Measurements from ENCODE around the gene HAGH. TPM values are rescaled to one million over a fixed set of nuclear protein-coding genes. Genes with fewer than 3 reads are reported as not detected.

HAGH gene
- total RNA-seq, 6 donors from 2014 or later: 84.5 to 251 (median 122) TPM

DNA sequence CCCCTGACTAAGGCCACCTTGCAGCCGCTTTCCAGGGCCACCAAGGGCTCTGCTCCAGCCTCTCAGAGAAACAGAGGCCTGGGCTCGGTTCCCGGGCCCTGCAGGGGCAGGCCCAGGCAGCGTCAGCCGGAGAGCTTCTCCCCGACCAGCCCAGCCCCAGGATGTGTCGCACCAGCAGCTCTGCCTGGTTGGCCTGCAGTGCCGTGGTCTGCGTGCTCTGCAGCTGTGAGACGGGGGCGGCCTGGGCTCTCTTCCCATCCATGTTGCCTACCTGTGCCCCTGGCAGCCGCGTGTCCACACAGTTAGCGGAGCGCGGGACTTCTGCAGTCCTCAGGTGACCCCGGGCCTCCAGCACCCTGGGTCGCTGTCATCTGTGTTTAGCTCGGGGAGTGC, 37.9 kb downstream of the HAGH start:
- no peaks in the 10 kb centered on the region for H3K9me3 ChIP-seq
- no peak overlapping the region for H3K4me3 ChIP-seq
- H3K4me1 ChIP-seq: peaks cover 8 to 29% (median 10%) of the 10 kb centered on the region in 4 donors
- DNase-seq: peak; percentile 20 to 73
- 68 to 79% methylated on average over 6 to 19 of the region's 19 CpGs for WGBS, 2 donors
- no peaks in the 10 kb centered on the region for H3K27me3 ChIP-seq
- no peak for ATAC-seq (ENCODE audit: low FRiP score in 2 of 2)
- TF ChIP-seq POLR2AphosphoS5 (IDR thresholded peaks at IDR 0.05): no peak
- TF ChIP-seq EP300 (IDR thresholded peaks at IDR 0.05): no peak
- no peak for TF ChIP-seq POLR2A (IDR thresholded peaks at IDR 0.05)
- TF ChIP-seq CTCF (IDR thresholded peaks at IDR 0.05): no peak
- H3K27ac ChIP-seq: no peak overlapping the region
- peaks cover 3 to 71% (median 43%) of the 10 kb centered on the region in 4 donors for H3K36me3 ChIP-seq

DNA sequence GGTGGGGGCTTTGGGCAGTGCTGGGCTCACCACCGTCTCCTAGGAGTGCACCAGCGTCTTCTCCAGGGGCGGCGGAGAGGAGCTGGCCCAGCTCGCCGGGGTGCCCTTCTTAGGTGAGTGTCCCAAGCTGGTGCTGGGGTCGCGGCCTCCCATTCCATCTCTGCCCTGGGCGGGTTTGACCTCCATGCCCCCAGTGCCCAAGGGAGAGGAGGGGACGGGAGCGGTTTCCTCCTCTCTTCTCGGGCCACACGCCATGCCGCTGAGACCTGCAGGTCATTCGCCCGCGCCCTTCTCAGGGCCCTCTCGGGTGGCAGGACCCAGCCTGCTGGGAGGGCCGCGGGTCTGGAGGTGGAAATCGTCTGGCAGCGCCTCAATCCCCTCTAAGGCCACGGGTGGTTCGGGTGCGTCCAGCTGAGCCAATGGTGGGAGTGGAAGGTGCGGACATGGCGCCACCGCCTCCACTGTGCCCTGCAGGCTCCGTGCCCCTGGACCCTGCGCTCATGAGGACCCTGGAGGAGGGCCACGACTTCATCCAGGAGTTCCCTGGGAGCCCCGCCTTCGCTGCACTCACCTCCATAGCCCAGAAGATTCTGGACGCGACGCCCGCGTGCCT, 38.4 kb downstream of the HAGH start:
- no peak for ATAC-seq (ENCODE audit: low FRiP score in 2 of 2)
- H3K27me3 ChIP-seq: no peaks in the 10 kb centered on the region
- H3K4me1 ChIP-seq: peaks cover 11 to 29% (median 11%) of the 10 kb centered on the region in 4 donors
- H3K27ac ChIP-seq: no peak overlapping the region
- DNase-seq: peak in 1 of 2 donors; percentile 79
- WGBS, 2 donors: 90 to 93% methylated on average over 30 to 34 of the region's 38 CpGs
- no peaks in the 10 kb centered on the region for H3K9me3 ChIP-seq
- H3K36me3 ChIP-seq: peaks cover 3 to 71% (median 43%) of the 10 kb centered on the region in 4 donors
- H3K4me3 ChIP-seq: no peak overlapping the region
- TF ChIP-seq POLR2A (IDR thresholded peaks at IDR 0.05) (no peak), POLR2AphosphoS5 (IDR thresholded peaks at IDR 0.05) (no peak), EP300 (IDR thresholded peaks at IDR 0.05) (no peak), CTCF (IDR thresholded peaks at IDR 0.05) (no peak)

DNA sequence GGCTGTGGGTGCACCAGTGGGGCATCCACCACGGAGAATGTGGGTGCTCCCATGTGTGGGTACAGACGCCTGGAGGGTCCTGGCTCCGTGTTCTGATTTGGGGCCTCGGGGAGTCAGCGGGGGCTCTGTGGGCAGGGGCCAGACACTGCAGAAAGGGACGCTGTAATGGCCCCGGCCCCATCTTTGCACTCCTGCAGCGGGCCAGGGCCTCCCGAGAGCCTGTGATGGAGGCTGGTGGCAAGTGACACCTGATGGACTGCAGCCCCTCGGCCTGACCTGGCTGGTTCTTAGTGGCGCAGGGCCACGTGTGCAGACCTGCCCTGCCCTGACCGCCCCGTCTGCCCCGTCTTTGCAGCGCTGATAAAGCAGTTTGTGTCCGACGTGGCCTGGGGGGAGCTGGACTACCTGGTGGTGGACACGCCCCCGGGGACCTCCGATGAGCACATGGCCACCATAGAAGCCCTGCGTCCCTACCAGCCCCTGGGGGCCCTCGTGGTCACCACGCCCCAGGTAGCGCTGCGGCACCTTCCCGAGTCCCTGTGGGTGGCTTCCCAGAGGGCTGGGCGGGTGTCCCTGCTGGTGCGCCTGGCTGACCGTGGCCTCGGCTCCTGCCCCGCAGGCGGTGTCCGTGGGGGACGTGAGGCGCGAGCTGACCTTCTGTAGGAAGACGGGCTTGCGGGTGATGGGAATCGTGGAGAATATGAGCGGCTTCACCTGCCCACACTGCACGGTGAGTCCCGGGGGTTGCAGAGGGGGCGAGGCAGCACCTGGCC, 39.1 kb downstream of the HAGH start:
- TF ChIP-seq EP300 (IDR thresholded peaks at IDR 0.05): no peak
- no peak for TF ChIP-seq POLR2A (IDR thresholded peaks at IDR 0.05)
- no peak for TF ChIP-seq POLR2AphosphoS5 (IDR thresholded peaks at IDR 0.05)
- TF ChIP-seq CTCF (IDR thresholded peaks at IDR 0.05): no peak
- Histone ChIP-seq H3K4me3 (no peak overlapping the region), H3K27ac (no peak overlapping the region), H3K9me3 (no peaks in the 10 kb centered on the region), H3K4me1 (peaks cover 11 to 27% (median 11%) of the 10 kb centered on the region in 4 donors), H3K27me3 (no peaks in the 10 kb centered on the region), H3K36me3 (peaks cover 3 to 71% (median 43%) of the 10 kb centered on the region in 4 donors)
- ATAC-seq (ENCODE audit: low FRiP score in 2 of 2) (no peak), DNase-seq (peak in 1 of 2 donors; percentile 72)
- WGBS, 2 donors: 97 to 98% methylated on average over 11 to 41 of the region's 44 CpGs

DNA sequence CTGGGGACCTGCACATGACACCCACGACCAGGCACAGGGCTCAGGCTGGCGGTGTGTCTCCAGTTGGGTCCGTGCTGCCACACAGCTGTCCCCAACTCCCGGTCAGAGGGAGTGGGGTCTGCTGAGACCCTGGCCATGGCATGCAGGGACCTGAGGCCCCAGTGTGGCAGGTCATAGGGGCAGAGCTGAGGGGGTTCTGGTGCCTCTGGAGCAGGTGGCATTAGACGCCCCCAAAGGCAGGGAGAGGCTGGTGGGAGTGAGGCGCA, 39.6 kb downstream of the HAGH start:
- Histone ChIP-seq H3K27me3 (no peaks in the 10 kb centered on the region), H3K36me3 (peaks cover 3 to 68% (median 40%) of the 10 kb centered on the region in 4 donors), H3K27ac (no peak overlapping the region), H3K4me1 (peaks cover 11 to 28% (median 11%) of the 10 kb centered on the region in 4 donors), H3K4me3 (no peak overlapping the region), H3K9me3 (no peaks in the 10 kb centered on the region)
- 91 to 100% methylated on average over 4 to 6 of the region's 6 CpGs for WGBS, 2 donors
- TF ChIP-seq POLR2AphosphoS5 (IDR thresholded peaks at IDR 0.05) (no peak), POLR2A (IDR thresholded peaks at IDR 0.05) (no peak), EP300 (IDR thresholded peaks at IDR 0.05) (no peak), CTCF (IDR thresholded peaks at IDR 0.05) (no peak)
- DNase-seq (no peak), ATAC-seq (ENCODE audit: low FRiP score in 2 of 2) (no peak)

All from upper lobe of left lung (tissue), 6 donors.